ENCODE data around the gene PDE8B.

Gene PDE8B

GRCh38 chr5:77333036-77333435 lies 122.6 kb downstream of the PDE8B start:
- TF ChIP-seq ZNF70 (CRISPR knock-in tag; IDR thresholded peaks at IDR 0.05) (no peak), CREB5 (CRISPR knock-in tag; IDR thresholded peaks at IDR 0.05; ENCODE audit: low read depth) (no peak), ZFP3 (CRISPR knock-in tag; IDR thresholded peaks at IDR 0.05) (no peak), ARNTL (CRISPR knock-in tag; IDR thresholded peaks at IDR 0.05; ENCODE audit: borderline replicate concordance, low read depth) (no peak), ISL1 (CRISPR knock-in tag; IDR thresholded peaks at IDR 0.05) (no peak)
- ATAC-seq, result no peak

DNA sequence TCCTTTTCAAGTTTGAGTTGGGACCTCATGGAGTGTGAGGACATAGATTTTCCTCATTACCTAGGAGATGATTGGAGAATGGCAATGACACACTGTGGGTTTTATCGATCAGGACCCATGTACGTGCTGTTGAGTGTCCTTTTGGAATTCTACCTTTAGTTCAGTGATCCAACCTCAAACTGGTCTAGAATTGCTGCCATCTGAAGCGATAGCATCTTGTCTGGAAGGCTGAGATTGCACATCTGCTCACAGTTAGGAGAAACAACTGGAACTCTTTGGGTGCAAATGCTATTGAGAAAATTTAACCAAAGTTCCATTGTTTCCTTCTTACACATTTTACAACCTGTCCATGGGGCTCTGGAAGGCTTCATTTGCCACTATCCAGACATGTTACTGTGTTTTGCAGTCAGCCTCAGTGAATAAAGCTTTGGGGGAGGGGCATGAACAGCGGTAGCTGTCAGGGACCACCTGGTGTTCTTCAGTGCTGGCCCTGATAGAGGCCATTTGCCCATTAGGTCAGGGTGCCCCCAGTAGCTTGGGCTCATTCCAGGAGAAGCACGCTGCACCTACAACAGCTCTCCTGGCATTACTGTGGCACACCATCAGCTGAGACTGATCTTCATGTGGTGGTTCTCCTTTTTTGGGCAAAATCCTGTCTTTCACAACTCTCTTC lies 123.1 kb downstream of the PDE8B start:
- ATAC-seq, result no peak
- TF ChIP-seq ZFP30 (CRISPR knock-in tag; IDR thresholded peaks at IDR 0.05) (no peak), SNAI2 (CRISPR knock-in tag; IDR thresholded peaks at IDR 0.05) (no peak), TCF4 (CRISPR knock-in tag; IDR thresholded peaks at IDR 0.05; ENCODE audit: borderline replicate concordance) (no peak), PPARA (CRISPR knock-in tag; IDR thresholded peaks at IDR 0.05; ENCODE audit: borderline replicate concordance) (no peak), PATZ1 (CRISPR knock-in tag; IDR thresholded peaks at IDR 0.05; ENCODE audit: borderline replicate concordance) (no peak), ZC3H10 (CRISPR knock-in tag; IDR thresholded peaks at IDR 0.05) (no peak), BACH2 (CRISPR knock-in tag; IDR thresholded peaks at IDR 0.05; ENCODE audit: borderline replicate concordance) (no peak), GLIS3 (CRISPR knock-in tag; IDR thresholded peaks at IDR 0.05) (no peak)

DNA sequence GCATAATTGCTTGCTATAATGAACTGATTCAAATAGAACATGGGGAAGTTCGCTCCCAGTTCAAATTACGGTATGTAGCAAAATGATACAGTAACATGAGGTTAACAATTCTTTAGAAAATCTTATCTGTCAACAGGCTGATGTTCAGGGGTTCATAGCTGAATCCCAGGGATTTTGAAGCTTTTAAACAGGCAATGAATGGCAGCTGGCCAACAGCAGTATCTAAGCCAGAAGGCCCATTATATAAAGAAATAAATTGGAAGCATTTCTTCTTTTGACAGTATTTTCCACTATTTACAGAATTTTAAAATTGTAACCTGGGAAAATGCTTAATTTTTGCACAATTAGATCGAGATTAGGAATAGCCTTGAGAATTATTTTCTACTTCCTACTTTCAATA lies 126.8 kb downstream of the PDE8B start:
- TF ChIP-seq ISL1 (CRISPR knock-in tag; IDR thresholded peaks at IDR 0.05) (0 out of 2 replicates have a peak, but pooled peaks have one; percentile 21), GLIS3 (CRISPR knock-in tag; IDR thresholded peaks at IDR 0.05) (no peak)
- ATAC-seq, result no peak

DNA sequence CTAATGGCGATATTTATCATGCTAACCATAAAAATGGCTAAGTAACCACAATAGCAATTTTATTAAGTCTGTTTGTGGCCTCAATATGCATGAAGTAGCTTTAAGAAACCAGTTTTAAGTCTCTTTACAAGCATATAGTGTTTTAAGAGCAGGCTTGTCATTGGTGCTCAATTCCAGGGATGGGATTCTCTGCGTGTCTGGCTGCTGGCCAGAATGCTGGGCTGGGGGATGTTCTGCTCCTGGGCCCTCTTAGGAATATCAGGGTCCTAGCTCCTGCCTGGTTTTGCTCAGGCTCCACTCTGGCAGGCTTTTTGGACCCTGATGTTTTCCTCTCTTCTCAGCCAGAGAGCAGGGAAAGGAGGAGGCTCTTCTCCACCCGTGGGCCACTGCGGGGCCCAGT lies 127.2 kb downstream of the PDE8B start:
- TF ChIP-seq RARB (CRISPR knock-in tag; IDR thresholded peaks at IDR 0.05) (no peak), PATZ1 (CRISPR knock-in tag; IDR thresholded peaks at IDR 0.05; ENCODE audit: borderline replicate concordance) (no peak)
- no peak; the same call in 2 of the 3 replicates for ATAC-seq

DNA sequence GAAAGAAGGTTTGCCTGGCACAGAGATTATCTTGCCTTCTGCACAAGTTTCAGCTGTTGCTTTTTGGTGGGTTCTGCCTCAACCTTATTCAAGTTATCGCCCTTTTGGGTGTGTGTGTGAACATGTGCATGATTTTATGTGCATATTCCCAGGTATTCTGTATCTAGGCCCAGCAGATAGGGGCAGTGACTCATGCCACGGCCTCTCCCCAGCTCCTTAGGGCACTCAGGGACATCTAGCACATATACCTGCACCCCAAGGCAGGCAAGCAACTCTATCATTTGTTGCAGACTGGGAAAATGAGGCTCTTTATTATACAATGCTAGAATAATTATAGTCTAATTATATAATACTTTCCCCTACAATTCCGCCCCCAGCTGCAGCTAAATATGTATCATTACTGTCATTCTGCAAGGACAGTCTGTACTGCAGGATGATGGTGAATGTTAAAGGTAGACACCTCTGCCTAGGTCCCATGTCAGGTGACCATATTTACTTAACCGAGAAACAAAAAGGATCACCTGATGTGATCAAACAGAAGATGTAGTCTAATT lies 128.9 kb downstream of the PDE8B start:
- TF ChIP-seq ZNF70 (CRISPR knock-in tag; IDR thresholded peaks at IDR 0.05) (no peak), PATZ1 (CRISPR knock-in tag; IDR thresholded peaks at IDR 0.05; ENCODE audit: borderline replicate concordance) (no peak), ZNF565 (CRISPR knock-in tag; conservative IDR thresholded peaks at IDR 0.05; ENCODE audit: low read depth) (no peak), CSDC2 (CRISPR knock-in tag; IDR thresholded peaks at IDR 0.05) (no peak), SNAI2 (CRISPR knock-in tag; IDR thresholded peaks at IDR 0.05) (no peak), ZC3H10 (CRISPR knock-in tag; IDR thresholded peaks at IDR 0.05) (no peak), TCF4 (CRISPR knock-in tag; IDR thresholded peaks at IDR 0.05; ENCODE audit: borderline replicate concordance) (no peak)
- TF ChIP-seq, protein P1, sequence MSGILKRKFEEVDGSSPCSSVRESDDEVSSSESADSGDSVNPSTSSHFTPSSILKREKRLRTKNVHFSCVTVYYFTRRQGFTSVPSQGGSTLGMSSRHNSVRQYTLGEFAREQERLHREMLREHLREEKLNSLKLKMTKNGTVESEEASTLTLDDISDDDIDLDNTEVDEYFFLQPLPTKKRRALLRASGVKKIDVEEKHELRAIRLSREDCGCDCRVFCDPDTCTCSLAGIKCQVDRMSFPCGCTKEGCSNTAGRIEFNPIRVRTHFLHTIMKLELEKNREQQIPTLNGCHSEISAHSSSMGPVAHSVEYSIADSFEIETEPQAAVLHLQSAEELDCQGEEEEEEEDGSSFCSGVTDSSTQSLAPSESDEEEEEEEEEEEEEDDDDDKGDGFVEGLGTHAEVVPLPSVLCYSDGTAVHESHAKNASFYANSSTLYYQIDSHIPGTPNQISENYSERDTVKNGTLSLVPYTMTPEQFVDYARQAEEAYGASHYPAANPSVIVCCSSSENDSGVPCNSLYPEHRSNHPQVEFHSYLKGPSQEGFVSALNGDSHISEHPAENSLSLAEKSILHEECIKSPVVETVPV (CRISPR knock-in tag; IDR thresholded peaks at IDR 0.05), result no peak
- ATAC-seq, result no peak
